ENCODE results near the gene NMNAT3. TPM values are rescaled to one million over a fixed set of nuclear protein-coding genes. Genes with fewer than 3 reads are reported as not detected.

The NMNAT3 gene
- total RNA-seq, 1 donor from 2014 or later, result 2.0 TPM

GRCh38 chr3:139653582-139653981 lies 24.2 kb downstream of the NMNAT3 start:
- no peak for DNase-seq (ENCODE audit: low spot score)

GRCh38 chr3:139652561-139652960 lies 25.2 kb downstream of the NMNAT3 start:
- no peak overlapping the region for H3K27ac Mint-ChIP-seq (ENCODE audit: unreplicated experiment)
- TF ChIP-seq CTCF (IDR thresholded peaks at IDR 0.05), result no peak
- no peaks in the 10 kb centered on the region for H3K9me3 Mint-ChIP-seq (ENCODE audit: low read depth)
- peaks cover 9% of the 10 kb centered on the region for H3K27me3 Mint-ChIP-seq (ENCODE audit: low read depth)
- H3K4me1 Mint-ChIP-seq (ENCODE audit: low read depth), result peaks cover 9% of the 10 kb centered on the region
- H3K36me3 Mint-ChIP-seq (ENCODE audit: low read depth), result peaks cover 5% of the 10 kb centered on the region
- H3K4me3 Mint-ChIP-seq (ENCODE audit: unreplicated experiment), result no peak overlapping the region
- DNase-seq (ENCODE audit: low spot score), result no peak

More at GRCh38 chr3:139653582-139653981, 24.2 kb downstream of the NMNAT3 start:
- Mint-ChIP-seq H3K27me3 (ENCODE audit: low read depth) (peaks cover 9% of the 10 kb centered on the region), H3K36me3 (ENCODE audit: low read depth) (peaks cover 5% of the 10 kb centered on the region), H3K4me1 (ENCODE audit: low read depth) (peaks cover 9% of the 10 kb centered on the region), H3K27ac (ENCODE audit: unreplicated experiment) (no peak overlapping the region), H3K4me3 (ENCODE audit: unreplicated experiment) (no peak overlapping the region), H3K9me3 (ENCODE audit: low read depth) (no peaks in the 10 kb centered on the region)
- TF ChIP-seq CTCF (IDR thresholded peaks at IDR 0.05), result no peak

GRCh38 chr3:139647866-139648435 lies 29.8 kb downstream of the NMNAT3 start:
- H3K4me1 Mint-ChIP-seq (ENCODE audit: low read depth), result peaks cover 12% of the 10 kb centered on the region
- no peak overlapping the region for H3K27ac Mint-ChIP-seq (ENCODE audit: unreplicated experiment)
- no peak overlapping the region for H3K4me3 Mint-ChIP-seq (ENCODE audit: unreplicated experiment)
- no peak for TF ChIP-seq CTCF (IDR thresholded peaks at IDR 0.05)
- no peak for DNase-seq (ENCODE audit: low spot score)
- H3K27me3 Mint-ChIP-seq (ENCODE audit: low read depth), result peaks cover 2% of the 10 kb centered on the region
- H3K36me3 Mint-ChIP-seq (ENCODE audit: low read depth), result peaks cover 4% of the 10 kb centered on the region
- H3K9me3 Mint-ChIP-seq (ENCODE audit: low read depth), result peaks cover 7% of the 10 kb centered on the region

- Mint-ChIP-seq H3K27ac (ENCODE audit: unreplicated experiment) (no peak overlapping the region), H3K36me3 (ENCODE audit: low read depth) (peaks cover 4% of the 10 kb centered on the region), H3K9me3 (ENCODE audit: low read depth) (peaks cover 7% of the 10 kb centered on the region), H3K27me3 (ENCODE audit: low read depth) (peaks cover 2% of the 10 kb centered on the region), H3K4me1 (ENCODE audit: low read depth) (peaks cover 14% of the 10 kb centered on the region), H3K4me3 (ENCODE audit: unreplicated experiment) (no peak overlapping the region)
- DNase-seq (ENCODE audit: low spot score), result no peak
- TF ChIP-seq CTCF (IDR thresholded peaks at IDR 0.05), result no peak
Observed at GRCh38 chr3:139646512-139646911, 31.3 kb downstream of the NMNAT3 start.

GRCh38 chr3:139642996-139643395 lies 34.8 kb downstream of the NMNAT3 start:
- no peak overlapping the region for H3K4me3 Mint-ChIP-seq (ENCODE audit: unreplicated experiment)
- no peak overlapping the region for H3K27ac Mint-ChIP-seq (ENCODE audit: unreplicated experiment)
- H3K27me3 Mint-ChIP-seq (ENCODE audit: low read depth), result peaks cover 6% of the 10 kb centered on the region
- peaks cover 6% of the 10 kb centered on the region for H3K36me3 Mint-ChIP-seq (ENCODE audit: low read depth)
- peaks cover 5% of the 10 kb centered on the region for H3K4me1 Mint-ChIP-seq (ENCODE audit: low read depth)
- H3K9me3 Mint-ChIP-seq (ENCODE audit: low read depth), result peaks cover 7% of the 10 kb centered on the region
- no peak for TF ChIP-seq CTCF (IDR thresholded peaks at IDR 0.05)
- DNase-seq (ENCODE audit: low spot score), result no peak

All from chondrocyte (in vitro differentiated cells).